NCI-H2196 treated with DMSO at 0.1 percent for 48 hours (cell line): Measurements from ENCODE around the gene WNT7A.
A peak's percentile ranks its signal among the peaks of the same experiment; 100 is the strongest.

Experiments
- DNase-seq: peaks from one replicate; lab custom pipeline; 2025; ENCODE audit not compliant: unreplicated experiment; lab: John Stamatoyannopoulos, UW

Gene WNT7A

GRCh38 chr3:13885704-13886010 is 5.8 kb upstream of the WNT7A start:
- DNase-seq: no peak

GRCh38 chr3:13884851-13885703 is 5.2 kb upstream of the WNT7A start:
- peak; percentile 13 for DNase-seq

GRCh38 chr3:13883681-13884080 is 3.8 kb upstream of the WNT7A start:
- DNase-seq: no peak

GRCh38 chr3:13882876-13883275 is 3.0 kb upstream of the WNT7A start:
- no peak for DNase-seq

- DNase-seq: no peak
Observed at GRCh38 chr3:13881536-13882410, 1.9 kb upstream of the WNT7A start.

- no peak for DNase-seq
Observed at GRCh38 chr3:13880811-13881156, 913 bp upstream of the WNT7A start.

GRCh38 chr3:13879102-13879945 is 547 bp downstream of the WNT7A start:
- DNase-seq: no peak

- DNase-seq: no peak
Observed at GRCh38 chr3:13878281-13879101, 1.4 kb downstream of the WNT7A start.

- no peak for DNase-seq
Observed at GRCh38 chr3:13877911-13878280, 2.0 kb downstream of the WNT7A start.

GRCh38 chr3:13876451-13877100 is 3.3 kb downstream of the WNT7A start:
- DNase-seq: no peak

- DNase-seq: no peak
Observed at GRCh38 chr3:13874891-13875290, 5.0 kb downstream of the WNT7A start.

GRCh38 chr3:13873818-13874217 is 6.1 kb downstream of the WNT7A start:
- no peak for DNase-seq

GRCh38 chr3:13872451-13872850 is 7.4 kb downstream of the WNT7A start:
- DNase-seq: no peak

GRCh38 chr3:13871791-13872190 is 8.1 kb downstream of the WNT7A start:
- DNase-seq: no peak

- no peak for DNase-seq
Observed at GRCh38 chr3:13870902-13871301, 9.0 kb downstream of the WNT7A start.

GRCh38 chr3:13869761-13870343 is 10.0 kb downstream of the WNT7A start:
- no peak for DNase-seq

- no peak for DNase-seq
Observed at GRCh38 chr3:13868844-13869724, 10.8 kb downstream of the WNT7A start.

- DNase-seq: no peak
Observed at GRCh38 chr3:13867732-13868131, 12.1 kb downstream of the WNT7A start.
